Measurements from ENCODE around the gene C11orf91.
A peak's percentile ranks its signal among the peaks of the same experiment; 100 is the strongest.
"Not testable (repeated sequence)": the region's sequence is repeated elsewhere in the genome, so short reads cannot be mapped to it uniquely, and the experiment has no call there.

Gene C11orf91

GRCh38 chr11:33682446-33682845, 18.2 kb downstream of the C11orf91 start:
- Histone ChIP-seq H4K12ac (ENCODE audit: low read depth, low read length) (no peak overlapping the region), H3K4me2 (ENCODE audit: low read length) (no peak overlapping the region), H3K27me3 (ENCODE audit: insufficient read depth, low read length) (no peaks in the 10 kb centered on the region), H4K91ac (ENCODE audit: low read depth, low read length) (no peak overlapping the region), H3K4me1 (ENCODE audit: control insufficient read depth in 1 of 2, insufficient read depth in 2 of 2, low read length in 2 of 2) (peaks cover 4 to 6% of the 10 kb centered on the region in 2 experiments), H2BK120ac (ENCODE audit: insufficient read depth, low read length, poor library complexity) (no peak overlapping the region), H3K79me1 (ENCODE audit: low read length) (no peaks in the 10 kb centered on the region), H3K4me3 (ENCODE audit: low read depth, low read length) (no peak overlapping the region), H4K8ac (ENCODE audit: low read depth, low read length) (peak overlapping the region; percentile 9), H3K27ac (ENCODE audit: low read depth, low read length) (no peak overlapping the region), H2AFZ (ENCODE audit: insufficient read depth, low read length, poor library complexity) (no peak overlapping the region), H3K36me3 (ENCODE audit: control insufficient read depth in 1 of 2, insufficient read depth in 2 of 2, low read length in 2 of 2) (no peaks in the 10 kb centered on the region), H2BK5ac (ENCODE audit: low read depth, low read length, poor library complexity) (no peak overlapping the region), H3K79me2 (ENCODE audit: control insufficient read depth, insufficient read depth, low read length, poor library complexity) (no peaks in the 10 kb centered on the region), H2AK5ac (ENCODE audit: low read length) (no peak overlapping the region), H3K9me3 (ENCODE audit: insufficient read depth, low read depth, low read length) (no peaks in the 10 kb centered on the region), H3K23ac (ENCODE audit: low read length) (no peak overlapping the region), H3K4ac (ENCODE audit: low read depth, low read length) (no peak overlapping the region), H3K18ac (ENCODE audit: low read length) (no peak overlapping the region), H2BK12ac (ENCODE audit: low read length) (peak overlapping the region; percentile 35), H3K14ac (ENCODE audit: low read length) (no peak overlapping the region), H3K9ac (ENCODE audit: low read length) (no peak overlapping the region)
- no CpG with 5 or more reads among the region's 4 CpGs for WGBS (ENCODE audit: extremely low coverage, insufficient coverage, insufficient read length)
- DNase-seq: peak in 1 of 2 donors; percentile 23

- Histone ChIP-seq H3K14ac (ENCODE audit: low read length) (no peak overlapping the region), H3K9me3 (ENCODE audit: insufficient read depth, low read depth, low read length) (no peaks in the 10 kb centered on the region)
- WGBS (ENCODE audit: extremely low coverage, insufficient coverage, insufficient read length): no CpG with 5 or more reads among the region's 3 CpGs
These were observed 18.6 kb downstream of the C11orf91 start for GRCh38 chr11:33682019-33682418.

GRCh38 chr11:33678616-33679015, 22.0 kb downstream of the C11orf91 start:
- H4K91ac ChIP-seq (ENCODE audit: low read depth, low read length); H3K79me2 ChIP-seq (ENCODE audit: control insufficient read depth, insufficient read depth, low read length, poor library complexity); H3K9ac ChIP-seq (ENCODE audit: low read length); H3K23ac ChIP-seq (ENCODE audit: low read length); H2BK120ac ChIP-seq (ENCODE audit: insufficient read depth, low read length, poor library complexity); H2BK12ac ChIP-seq (ENCODE audit: low read length); H3K79me1 ChIP-seq (ENCODE audit: low read length); H4K12ac ChIP-seq (ENCODE audit: low read depth, low read length); DNase-seq; H3K4me2 ChIP-seq (ENCODE audit: low read length); H2AK5ac ChIP-seq (ENCODE audit: low read length); H2BK5ac ChIP-seq (ENCODE audit: low read depth, low read length, poor library complexity); H3K9me3 ChIP-seq (ENCODE audit: insufficient read depth, low read depth, low read length); H3K27ac ChIP-seq (ENCODE audit: low read depth, low read length); H3K18ac ChIP-seq (ENCODE audit: low read length); H3K27me3 ChIP-seq (ENCODE audit: insufficient read depth, low read length); H3K4ac ChIP-seq (ENCODE audit: low read depth, low read length); H3K14ac ChIP-seq (ENCODE audit: low read length); H3K4me3 ChIP-seq (ENCODE audit: low read depth, low read length); H3K36me3 ChIP-seq (ENCODE audit: control insufficient read depth in 1 of 2, insufficient read depth in 2 of 2, low read length in 2 of 2); H4K8ac ChIP-seq (ENCODE audit: low read depth, low read length); H2AFZ ChIP-seq (ENCODE audit: insufficient read depth, low read length, poor library complexity): not testable (repeated sequence)
- WGBS (ENCODE audit: extremely low coverage, insufficient coverage, insufficient read length): no CpG with 5 or more reads among the region's 1 CpG
- peaks cover 7 to 11% of the 10 kb centered on the region in 2 experiments for H3K4me1 ChIP-seq (ENCODE audit: control insufficient read depth in 1 of 2, insufficient read depth in 2 of 2, low read length in 2 of 2)

More at GRCh38 chr11:33682019-33682418, 18.6 kb downstream of the C11orf91 start:
- no peak overlapping the region for H2BK5ac ChIP-seq (ENCODE audit: low read depth, low read length, poor library complexity)
- no peak overlapping the region for H2AK5ac ChIP-seq (ENCODE audit: low read length)
- H3K4me3 ChIP-seq (ENCODE audit: low read depth, low read length): no peak overlapping the region
- no peak overlapping the region for H3K18ac ChIP-seq (ENCODE audit: low read length)
- H2BK120ac ChIP-seq (ENCODE audit: insufficient read depth, low read length, poor library complexity): no peak overlapping the region
- peaks cover 4 to 6% of the 10 kb centered on the region in 2 experiments for H3K4me1 ChIP-seq (ENCODE audit: control insufficient read depth in 1 of 2, insufficient read depth in 2 of 2, low read length in 2 of 2)
- H2BK12ac ChIP-seq (ENCODE audit: low read length): peak overlapping the region; percentile 27
- no peak overlapping the region for H3K23ac ChIP-seq (ENCODE audit: low read length)
- no peak overlapping the region for H3K4ac ChIP-seq (ENCODE audit: low read depth, low read length)
- H3K36me3 ChIP-seq (ENCODE audit: control insufficient read depth in 1 of 2, insufficient read depth in 2 of 2, low read length in 2 of 2): no peaks in the 10 kb centered on the region
- no peaks in the 10 kb centered on the region for H3K79me2 ChIP-seq (ENCODE audit: control insufficient read depth, insufficient read depth, low read length, poor library complexity)
- H2AFZ ChIP-seq (ENCODE audit: insufficient read depth, low read length, poor library complexity): no peak overlapping the region
- H4K8ac ChIP-seq (ENCODE audit: low read depth, low read length): no peak overlapping the region
- no peak overlapping the region for H4K91ac ChIP-seq (ENCODE audit: low read depth, low read length)
- H3K27ac ChIP-seq (ENCODE audit: low read depth, low read length): no peak overlapping the region
- no peak overlapping the region for H4K12ac ChIP-seq (ENCODE audit: low read depth, low read length)
- no peaks in the 10 kb centered on the region for H3K27me3 ChIP-seq (ENCODE audit: insufficient read depth, low read length)
- H3K4me2 ChIP-seq (ENCODE audit: low read length): no peak overlapping the region
- H3K9ac ChIP-seq (ENCODE audit: low read length): no peak overlapping the region
- H3K79me1 ChIP-seq (ENCODE audit: low read length): no peaks in the 10 kb centered on the region
- no peak for DNase-seq

GRCh38 chr11:33674035-33674814, 26.4 kb downstream of the C11orf91 start:
- no peak overlapping the region for H3K14ac ChIP-seq (ENCODE audit: low read length)
- H3K23ac ChIP-seq (ENCODE audit: low read length): no peak overlapping the region
- no peak overlapping the region for H3K27ac ChIP-seq (ENCODE audit: low read depth, low read length)
- no peak for DNase-seq
- peaks cover 4 to 8% of the 10 kb centered on the region in 2 experiments for H3K4me1 ChIP-seq (ENCODE audit: control insufficient read depth in 1 of 2, insufficient read depth in 2 of 2, low read length in 2 of 2)
- H3K9ac ChIP-seq (ENCODE audit: low read length): no peak overlapping the region
- H4K8ac ChIP-seq (ENCODE audit: low read depth, low read length): no peak overlapping the region
- H3K27me3 ChIP-seq (ENCODE audit: insufficient read depth, low read length): no peaks in the 10 kb centered on the region
- no peak overlapping the region for H2BK5ac ChIP-seq (ENCODE audit: low read depth, low read length, poor library complexity)
- H4K12ac ChIP-seq (ENCODE audit: low read depth, low read length): no peak overlapping the region
- H4K91ac ChIP-seq (ENCODE audit: low read depth, low read length): peak overlapping the region; percentile 1
- no peak overlapping the region for H3K4ac ChIP-seq (ENCODE audit: low read depth, low read length)
- H2AFZ ChIP-seq (ENCODE audit: insufficient read depth, low read length, poor library complexity): no peak overlapping the region
- H3K79me2 ChIP-seq (ENCODE audit: control insufficient read depth, insufficient read depth, low read length, poor library complexity): no peaks in the 10 kb centered on the region
- no CpG with 5 or more reads among the region's 3 CpGs for WGBS (ENCODE audit: extremely low coverage, insufficient coverage, insufficient read length)
- no peak overlapping the region for H3K18ac ChIP-seq (ENCODE audit: low read length)
- H3K4me2 ChIP-seq (ENCODE audit: low read length): no peak overlapping the region
- no peak overlapping the region for H2BK120ac ChIP-seq (ENCODE audit: insufficient read depth, low read length, poor library complexity)
- H3K4me3 ChIP-seq (ENCODE audit: low read depth, low read length): no peak overlapping the region
- H2AK5ac ChIP-seq (ENCODE audit: low read length): no peak overlapping the region
- H3K36me3 ChIP-seq (ENCODE audit: control insufficient read depth in 1 of 2, insufficient read depth in 2 of 2, low read length in 2 of 2): no peaks in the 10 kb centered on the region
- no peaks in the 10 kb centered on the region for H3K79me1 ChIP-seq (ENCODE audit: low read length)
- peaks cover under 1% of the 10 kb centered on the region for H3K9me3 ChIP-seq (ENCODE audit: insufficient read depth, low read depth, low read length)
- H2BK12ac ChIP-seq (ENCODE audit: low read length): no peak overlapping the region

Data from trophoblast cell (in vitro differentiated cells and primary cell).